Mesangial cell (primary cell): ENCODE data around the gene CEACAM16. TPM values are rescaled to one million over a fixed set of nuclear protein-coding genes. Genes with fewer than 3 reads are reported as not detected.

Experiments
- total RNA-seq: library from RNA; depleted of rRNA; stranded (reverse); fragments of >200 nt; gene quantifications from 2 replicates; pipeline ENCODE4 v1.2.3, GENCODE V29; 2015

CEACAM16 gene
- not detected in 2 replicates for total RNA-seq

GRCh38 chr19:44698492-44699201 is at the start of gene CEACAM16:
TSS of gene CEACAM16 (plus strand) at chr19:44699151. CDS start at chr19:44701457, 2,306 bp downstream.

GRCh38 chr19:44671400-44671799 is 27.6 kb upstream of the CEACAM16 start, which contains the start of gene CEACAM19:
TSS of gene CEACAM19 (plus strand) at chr19:44671482. CDS start at chr19:44671932, 450 bp downstream.

GRCh38 chr19:44748426-44749254 is 49.7 kb downstream of the CEACAM16 start, which contains the start of gene BCL3:
TSS of gene BCL3 (plus strand) at chr19:44748708. CDS start at chr19:44748791, 83 bp downstream.

Other genes with a start within 250 kb of the CEACAM16 start
- gene ZNF180, start 198.6 kb upstream of the CEACAM16 start, total RNA-seq, result 3.6 and 7.9 TPM in 2 replicates
- gene CEACAM20, start 169.5 kb upstream of the CEACAM16 start, total RNA-seq, result not detected in 2 replicates
- gene IGSF23, start 85.6 kb upstream of the CEACAM16 start, total RNA-seq, result 2.9 TPM in 1 of 2 replicates, not detected in the other
- 137 and 176 TPM in 2 replicates for gene PVR, start 55.2 kb upstream of the CEACAM16 start, total RNA-seq
- 2.1 and 3.9 TPM in 2 replicates for gene CEACAM19, start 27.7 kb upstream of the CEACAM16 start, total RNA-seq
- gene BCL3, start 49.6 kb downstream of the CEACAM16 start, total RNA-seq, result 29.3 and 52.2 TPM in 2 replicates
- 1.3 and 1.8 TPM in 2 replicates for gene CBLC, start 78.7 kb downstream of the CEACAM16 start, total RNA-seq
- gene BCAM, start 110.0 kb downstream of the CEACAM16 start, total RNA-seq, result 8.5 and 205 TPM in 2 replicates
- gene NECTIN2, start 147.1 kb downstream of the CEACAM16 start, total RNA-seq, result 287 and 362 TPM in 2 replicates
- 52.9 and 155 TPM in 2 replicates for gene TOMM40, start 192.1 kb downstream of the CEACAM16 start, total RNA-seq
- gene APOE, start 206.6 kb downstream of the CEACAM16 start, total RNA-seq, result 12.2 and 158 TPM in 2 replicates
- 6.2 and 10.8 TPM in 2 replicates for gene APOC1, start 215.5 kb downstream of the CEACAM16 start, total RNA-seq
- gene APOC4, start 243.1 kb downstream of the CEACAM16 start, total RNA-seq, result not detected in 2 replicates
- gene APOC2, start 246.9 kb downstream of the CEACAM16 start, total RNA-seq, result not detected in 2 replicates